Central memory CD4-positive, alpha-beta T cell (primary cell): Measurements from ENCODE around the gene CSN1S1.
A peak's percentile ranks its signal among the peaks of the same experiment; 100 is the strongest.
"Not testable (repeated sequence)": the region's sequence is repeated elsewhere in the genome, so short reads cannot be mapped to it uniquely, and the experiment has no call there.

Experiments
- DNase-seq: peaks from one replicate; pipeline ENCODE4 v3.0.0; 2022
- total RNA-seq, 3 experiments: gene quantifications; one replicate each; lab custom pipeline; 2026; lab: John Stamatoyannopoulos, UW

Gene CSN1S1, protein sequence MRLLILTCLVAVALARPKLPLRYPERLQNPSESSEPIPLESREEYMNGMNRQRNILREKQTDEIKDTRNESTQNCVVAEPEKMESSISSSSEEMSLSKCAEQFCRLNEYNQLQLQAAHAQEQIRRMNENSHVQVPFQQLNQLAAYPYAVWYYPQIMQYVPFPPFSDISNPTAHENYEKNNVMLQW
- total RNA-seq = 0 reads per million in 3 experiments

DNA sequence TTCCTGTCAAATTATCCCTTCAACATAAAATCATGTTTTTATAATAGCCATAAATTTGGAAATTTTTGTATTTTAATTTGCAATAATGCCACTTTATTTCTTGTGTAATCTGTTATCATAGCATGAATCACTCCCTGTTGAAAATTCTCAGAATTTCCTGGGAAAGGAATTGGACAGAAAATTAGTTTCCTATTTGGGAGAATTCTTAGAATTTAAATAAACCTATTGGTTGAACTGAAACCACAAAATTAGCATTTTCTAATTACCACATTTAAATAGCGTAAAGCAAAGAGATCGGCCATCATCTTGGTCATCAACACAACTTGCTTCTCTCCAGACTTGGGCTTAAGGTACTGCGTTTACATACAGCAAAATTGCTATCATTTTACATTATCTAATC lies at the start of gene CSN1S1:
Gene CSN1S1, plus strand, starts transcription at position 301 of the 400 bp plus-strand sequence. CDS start 1,488 bp downstream, outside the sequence.
- DNase-seq = no peak

DNA sequence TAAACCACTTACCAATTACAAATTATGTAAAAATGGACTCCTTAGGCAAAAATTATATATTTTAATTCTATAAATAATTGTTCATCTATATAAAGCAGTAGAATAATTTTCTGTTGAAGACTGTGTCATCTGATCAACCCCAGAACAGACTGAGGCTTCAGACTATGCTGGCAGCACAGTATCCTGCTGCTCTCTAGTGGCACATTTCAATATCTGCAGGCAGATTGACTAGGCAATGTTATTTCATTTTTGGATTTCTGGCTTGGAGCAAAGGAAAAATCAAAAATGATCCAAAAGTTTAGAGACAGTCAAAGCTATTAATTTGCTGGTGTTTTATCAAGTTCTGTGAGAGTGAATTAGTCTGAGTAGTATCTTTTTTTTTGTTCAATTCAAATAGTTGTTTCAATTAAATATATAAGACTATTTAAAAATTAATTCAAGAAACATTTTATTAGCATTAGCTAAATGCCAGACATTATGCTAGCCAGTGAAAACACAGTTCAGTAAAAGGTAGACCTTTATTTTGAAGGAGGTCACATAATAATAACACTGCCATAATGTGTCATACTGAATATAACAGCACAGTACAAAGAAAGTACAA lies 49.6 kb upstream of the CSN1S1 start:
- DNase-seq = peak; percentile 12

DNA sequence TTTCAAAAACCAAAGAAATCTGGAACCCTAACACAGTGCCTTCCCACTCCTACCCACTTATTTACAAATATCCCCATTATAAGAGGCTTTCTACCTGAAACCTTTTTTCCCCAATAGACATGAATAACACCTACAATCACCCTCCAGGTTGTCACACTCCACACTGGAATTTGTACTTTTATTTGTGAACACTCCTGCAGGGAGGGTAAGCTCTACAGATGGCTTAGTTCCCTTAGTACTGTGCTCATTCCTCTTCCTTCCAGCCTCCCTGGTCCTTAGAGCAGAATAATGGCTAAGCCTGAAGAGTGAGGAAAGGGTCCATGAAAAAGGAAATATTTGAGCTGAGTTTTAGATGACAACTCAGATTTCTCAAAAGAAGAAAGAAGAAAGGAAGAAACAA lies 48.7 kb upstream of the CSN1S1 start:
- no peak for DNase-seq

DNA sequence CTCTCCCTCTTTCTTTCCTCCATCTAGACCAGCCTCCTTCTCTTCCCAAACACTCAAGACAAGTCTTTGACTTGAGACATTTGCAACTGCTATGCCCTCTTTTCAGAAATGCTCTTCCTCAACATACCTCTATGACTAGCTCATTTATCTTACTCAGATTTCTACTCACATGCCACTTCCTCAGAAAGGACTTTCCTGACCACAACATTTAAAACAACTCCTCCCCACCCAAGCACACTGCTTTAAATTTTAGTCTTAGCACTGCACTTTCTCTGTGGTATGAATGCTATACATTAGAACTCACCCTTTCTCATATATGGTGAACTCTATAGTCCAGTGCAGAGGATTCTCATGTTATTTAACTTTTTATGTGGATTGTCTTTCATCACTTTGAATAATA lies 42.5 kb upstream of the CSN1S1 start:
- no peak for DNase-seq

DNA sequence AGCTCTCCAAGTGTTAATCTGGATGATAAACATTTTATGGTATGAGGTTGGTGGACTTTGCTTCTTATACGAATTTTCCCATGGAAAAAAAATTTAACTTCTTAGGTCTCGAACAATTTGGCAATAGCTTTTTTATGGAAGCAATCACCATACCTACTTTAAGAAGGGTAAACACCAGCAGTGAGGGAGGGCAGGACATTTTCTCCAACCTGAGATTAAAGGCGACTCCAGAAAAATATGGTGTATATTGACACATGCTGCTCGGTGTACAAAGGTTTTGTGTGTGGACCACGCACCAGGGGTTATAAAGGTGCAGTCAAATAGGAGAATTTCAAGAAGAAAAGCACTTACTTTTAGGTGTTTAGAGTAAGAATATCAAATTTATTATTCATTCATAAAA lies 36.7 kb upstream of the CSN1S1 start:
- DNase-seq = no peak

DNA sequence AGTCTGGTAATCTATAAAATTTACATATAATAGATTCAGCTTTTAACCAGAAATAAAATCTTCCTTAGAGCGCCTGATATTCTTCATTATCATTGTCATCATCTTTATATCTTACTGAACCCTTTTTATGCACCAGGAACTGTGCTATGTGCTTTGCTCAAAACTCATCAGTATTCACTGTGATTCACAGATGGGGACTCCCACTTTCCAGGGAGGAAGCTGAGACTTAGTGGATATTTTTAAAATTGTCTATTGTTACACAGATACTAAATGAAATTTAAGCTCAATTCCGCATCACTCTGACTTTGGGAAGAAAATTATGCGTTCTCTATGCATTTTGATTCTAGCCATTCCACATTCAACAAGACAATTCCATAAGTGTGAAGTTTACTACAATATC lies 36.1 kb upstream of the CSN1S1 start:
- DNase-seq = no peak

DNA sequence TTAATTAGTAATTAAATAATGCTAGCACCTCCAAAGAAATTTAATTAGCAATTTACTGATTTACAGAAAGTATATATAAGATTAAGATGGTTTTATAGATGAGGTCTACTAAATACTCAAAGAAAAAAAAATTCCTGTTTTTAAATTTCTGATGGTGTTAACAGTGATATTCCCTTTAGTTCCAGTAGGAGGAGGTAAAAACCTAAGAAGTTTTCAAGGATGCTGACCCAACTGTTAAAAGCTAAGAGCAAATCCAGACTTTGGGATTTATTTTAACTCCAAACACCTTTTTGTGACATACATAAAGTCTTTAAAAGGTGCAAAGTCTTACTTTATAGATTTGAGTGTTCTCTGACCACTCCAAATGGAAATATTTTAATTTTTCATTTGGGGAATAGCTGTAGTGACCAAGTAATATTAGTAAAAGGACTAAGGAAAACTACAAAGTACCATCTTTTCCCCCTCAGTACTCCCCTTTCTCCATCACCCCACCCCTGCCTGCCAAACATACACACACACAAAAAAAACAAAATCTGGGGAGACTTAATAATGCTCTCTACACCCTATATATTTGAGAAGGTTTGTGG lies 34.2 kb upstream of the CSN1S1 start:
- no peak for DNase-seq

DNA sequence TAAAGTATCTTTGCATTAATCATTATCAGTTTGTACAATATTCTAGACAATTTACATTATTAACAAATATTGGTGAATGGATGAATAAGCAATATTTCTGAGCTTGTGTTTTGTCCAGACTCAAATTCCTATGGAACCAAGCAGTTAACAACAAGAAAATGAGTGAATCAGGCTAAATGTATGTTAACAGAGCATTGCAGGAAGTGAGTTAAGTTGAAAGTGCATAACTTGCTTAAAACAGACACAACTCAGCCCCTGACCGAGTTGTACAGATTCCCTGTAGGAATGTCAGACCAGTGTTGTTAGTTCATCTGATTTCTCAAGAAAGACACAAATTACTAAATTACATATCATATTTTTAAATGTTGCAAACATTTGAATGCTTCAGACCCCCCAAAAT lies 23.7 kb upstream of the CSN1S1 start:
- no peak for DNase-seq

DNA sequence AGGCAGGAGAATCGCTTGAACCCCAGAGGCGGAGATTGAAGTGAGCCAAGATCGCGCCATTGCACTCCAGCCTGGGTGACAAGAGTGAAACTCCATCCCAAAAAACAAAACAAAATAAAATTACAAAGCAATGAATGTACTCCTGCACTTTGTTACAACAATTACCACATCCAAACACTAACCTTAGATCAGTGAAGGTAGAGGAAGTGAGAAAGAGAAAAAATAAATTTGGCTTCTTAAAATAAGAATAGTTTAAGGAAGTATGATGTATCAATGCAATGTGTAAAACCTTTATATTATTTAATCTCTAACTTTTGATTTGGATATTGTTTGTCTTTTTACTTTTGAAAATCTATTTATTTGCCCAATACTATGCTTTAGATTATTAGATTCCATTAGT lies 21.7 kb upstream of the CSN1S1 start:
- no peak for DNase-seq

DNA sequence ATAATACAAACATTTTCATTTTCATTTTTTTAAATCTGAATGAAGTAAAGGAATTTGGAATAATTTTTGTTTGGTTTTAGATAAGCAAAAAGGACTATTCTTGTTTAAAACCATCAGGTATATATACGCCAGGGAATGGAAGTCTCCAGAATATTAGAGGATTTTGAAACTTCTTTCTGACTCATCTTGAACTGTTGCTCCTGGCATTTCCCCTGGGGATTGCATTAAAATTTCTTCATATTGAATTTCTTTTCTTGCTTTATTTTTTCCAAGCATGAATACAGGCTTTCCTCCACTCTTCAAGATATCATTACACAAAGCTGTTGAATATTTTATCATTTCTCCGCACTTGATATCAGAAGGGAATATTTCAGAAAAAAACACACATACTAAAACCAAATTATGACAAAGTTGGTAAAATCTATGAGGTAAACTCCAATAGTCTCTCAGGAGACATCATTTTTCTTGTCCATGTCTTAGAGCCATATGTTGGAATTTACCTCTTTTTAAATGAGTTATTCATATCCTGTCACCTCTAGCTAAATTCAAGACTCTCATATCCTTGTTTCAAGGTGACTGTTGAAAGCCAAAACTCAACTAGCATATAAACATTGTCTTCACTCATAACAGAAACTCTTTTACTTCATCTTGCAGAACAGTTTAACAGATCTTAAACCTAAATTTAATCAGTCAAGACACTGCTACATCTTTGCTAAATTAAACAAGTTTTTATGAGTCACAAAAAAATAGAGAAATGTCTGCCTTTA lies 20.7 kb upstream of the CSN1S1 start:
- DNase-seq = no peak

DNA sequence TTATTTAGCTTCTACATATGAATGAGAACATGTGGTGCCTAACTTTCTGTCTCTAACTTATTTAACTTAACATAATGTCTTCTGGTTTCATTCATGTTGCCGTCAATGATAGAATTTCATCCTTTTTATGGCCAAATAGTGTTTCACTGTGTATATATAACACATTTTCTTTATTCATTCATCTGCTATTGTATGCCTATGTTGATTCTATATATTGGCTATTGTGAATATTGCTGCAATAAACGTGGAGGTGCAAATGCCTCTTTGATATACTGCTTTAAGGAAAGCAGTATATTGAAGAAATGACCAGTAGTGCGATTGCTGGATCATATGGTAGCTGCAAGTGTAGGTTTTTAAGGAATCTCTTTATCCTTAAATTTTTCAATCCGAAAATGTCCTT lies 10.0 kb upstream of the CSN1S1 start:
- DNase-seq = no peak

DNA sequence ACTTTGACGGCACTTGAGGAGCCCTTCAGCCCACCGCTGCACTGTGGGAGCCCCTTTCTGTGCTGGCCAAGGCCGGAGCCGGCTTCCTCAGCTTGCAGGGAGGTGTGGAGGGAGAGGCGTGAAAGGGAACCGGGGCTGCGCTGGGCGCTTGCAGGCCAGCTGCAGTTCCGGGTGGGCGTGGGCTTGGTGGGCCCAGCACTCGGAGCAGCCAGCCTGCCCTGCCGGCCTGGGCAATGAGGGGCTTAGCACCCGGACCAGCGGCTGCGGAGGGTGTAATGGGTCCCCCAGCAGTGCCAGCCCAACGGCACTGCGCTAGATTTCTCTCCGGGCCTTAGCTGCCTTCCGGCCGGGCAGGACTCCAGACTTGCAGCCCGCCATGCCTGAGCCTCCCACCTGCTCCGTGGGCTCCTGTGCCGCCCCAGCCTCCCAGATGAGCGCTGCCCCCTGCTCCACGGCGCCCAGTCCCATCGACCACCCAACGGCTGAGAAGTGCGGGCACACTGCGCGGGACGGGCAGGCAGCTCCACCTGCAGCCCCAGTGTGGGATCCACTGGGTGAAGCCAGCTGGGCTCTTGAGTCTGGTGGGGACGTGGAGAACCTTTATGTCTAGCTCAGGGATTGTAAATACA lies 7.0 kb upstream of the CSN1S1 start:
- DNase-seq = not testable (repeated sequence)

DNA sequence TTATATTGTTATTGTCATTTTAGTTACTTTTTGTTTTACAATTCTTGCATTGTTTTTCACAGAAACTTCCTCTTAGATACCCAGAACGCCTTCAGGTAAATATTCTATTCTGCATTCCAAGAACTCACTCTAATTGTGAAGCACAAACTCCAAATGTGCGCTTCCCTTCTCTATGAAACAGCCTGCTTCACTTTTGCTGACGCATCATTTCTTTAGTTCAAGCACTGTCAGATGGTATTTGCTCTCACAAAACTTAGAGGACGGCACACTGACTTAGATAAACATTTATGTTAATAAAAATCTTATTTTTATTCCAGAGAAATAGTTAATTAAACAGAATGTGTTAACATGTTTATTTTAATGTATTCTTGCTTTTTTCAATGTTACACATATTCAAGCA lies 3.3 kb downstream of the CSN1S1 start:
- DNase-seq = no peak

DNA sequence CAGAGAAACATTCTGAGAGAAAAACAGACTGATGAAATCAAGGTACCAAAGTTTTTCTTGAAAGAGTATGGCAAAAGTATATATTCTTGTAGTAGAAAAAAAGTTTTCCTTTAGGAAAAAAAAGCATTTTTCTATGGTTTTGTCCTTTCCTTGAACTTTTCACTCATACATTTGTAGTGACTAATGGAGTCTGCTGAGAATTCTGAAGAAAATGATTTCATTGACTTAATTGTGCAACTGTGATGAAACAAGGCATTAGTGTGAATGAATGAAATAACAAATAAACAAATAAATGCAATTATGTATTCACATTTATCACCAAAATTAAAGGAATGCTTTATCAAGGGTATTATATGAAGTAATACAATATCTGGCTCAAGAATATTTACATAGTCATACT lies 5.7 kb downstream of the CSN1S1 start:
- DNase-seq = no peak

DNA sequence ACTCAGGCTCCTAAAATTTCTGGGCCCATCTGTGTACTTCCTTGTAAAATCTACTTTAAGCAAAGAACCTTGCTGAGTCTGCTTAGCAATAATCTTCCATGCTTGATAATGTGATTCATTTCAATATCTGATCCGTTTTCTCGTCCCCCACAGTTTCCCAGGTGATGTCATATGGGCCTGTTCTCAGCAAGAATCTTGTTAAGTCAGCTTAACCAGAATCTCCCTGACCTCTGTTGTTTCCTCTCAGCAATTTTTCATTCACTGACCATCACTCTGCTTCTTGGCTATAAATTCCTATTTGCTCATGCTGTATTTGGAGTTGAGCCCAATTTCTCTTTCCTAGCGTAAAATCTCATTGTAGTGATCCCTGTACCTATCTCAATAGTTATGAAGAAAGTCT lies 20.7 kb downstream of the CSN1S1 start:
- DNase-seq = no peak

DNA sequence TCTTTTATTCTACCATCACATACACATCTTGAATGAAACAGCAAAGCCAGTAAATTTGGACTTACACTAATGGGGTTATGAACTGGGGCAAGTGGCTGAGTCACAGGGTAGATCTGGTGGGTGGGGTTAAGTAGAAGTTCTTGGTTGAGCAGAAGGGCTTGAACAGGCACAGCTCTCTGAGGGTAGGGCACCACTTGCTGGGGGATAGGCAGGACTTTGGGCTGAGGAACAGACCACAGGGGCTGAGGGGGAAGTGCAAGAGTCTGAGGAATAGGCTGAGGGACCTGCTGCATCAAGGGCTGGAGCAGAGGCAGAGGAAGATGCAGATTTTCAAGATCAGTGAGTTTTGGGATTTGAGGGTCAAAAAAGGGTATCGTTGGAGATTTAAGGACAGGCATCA lies 26.3 kb downstream of the CSN1S1 start:
- no peak for DNase-seq

DNA sequence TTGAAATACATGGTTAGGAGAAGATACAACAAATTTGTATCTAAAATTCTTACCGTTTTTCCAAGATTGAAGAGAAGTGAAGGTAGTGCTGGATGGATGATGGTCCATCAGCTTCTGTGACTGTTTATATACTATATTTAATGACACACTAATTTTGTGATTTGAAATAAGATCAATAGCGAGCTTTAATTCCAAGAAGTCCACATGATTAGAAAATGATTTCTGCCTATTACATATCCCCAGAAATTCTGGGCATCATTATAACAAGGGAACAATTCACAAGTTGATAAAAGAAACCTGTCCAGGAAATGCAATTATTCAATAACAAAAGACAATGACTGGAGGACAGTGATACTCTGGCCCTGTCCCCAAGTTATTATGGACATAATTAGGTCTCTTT lies 34.8 kb downstream of the CSN1S1 start, which contains the start of gene CSN2:
Gene CSN2, minus strand, starts transcription at position 101 of the 400 bp plus-strand sequence. CDS start 4,733 bp downstream, outside the sequence.
- DNase-seq = no peak

DNA sequence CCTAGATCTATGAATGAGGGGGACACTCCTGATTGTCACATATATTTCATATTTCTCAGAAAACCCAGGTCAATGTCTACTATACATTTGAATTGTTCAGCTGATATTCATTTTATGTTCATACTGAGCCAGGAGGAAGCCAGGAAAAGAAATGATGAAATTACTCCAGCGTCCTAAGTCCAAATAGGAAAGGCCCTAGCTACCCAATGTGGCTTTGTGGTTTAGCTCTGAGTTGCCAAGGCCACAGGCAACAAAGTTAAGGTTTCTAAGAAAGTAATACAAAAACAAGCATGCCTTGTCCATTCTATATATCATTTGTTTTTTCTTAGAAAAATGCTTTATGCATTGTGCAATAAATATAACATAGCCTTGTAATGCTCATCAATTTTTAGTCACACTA lies 39.2 kb downstream of the CSN1S1 start:
- DNase-seq = no peak

DNA sequence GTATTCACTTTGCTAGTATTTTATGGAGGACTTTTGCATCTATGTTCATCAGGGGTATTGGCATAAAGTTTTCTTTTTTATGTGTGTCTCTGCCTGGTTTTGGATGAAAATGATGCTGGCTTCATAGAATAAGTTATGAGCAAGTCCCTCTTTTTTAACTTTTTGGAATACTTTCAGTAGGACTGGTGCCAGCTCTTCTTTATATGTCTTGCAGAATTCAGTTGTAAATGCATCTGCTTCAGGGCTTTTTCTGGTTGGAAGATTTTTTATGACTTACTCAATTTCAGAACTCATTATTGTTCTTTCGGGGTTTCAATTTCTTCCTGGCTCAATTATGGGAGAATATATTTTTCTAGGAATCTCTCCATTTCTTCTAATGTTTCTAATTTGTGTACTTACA lies 43.8 kb downstream of the CSN1S1 start:
- DNase-seq = no peak

DNA sequence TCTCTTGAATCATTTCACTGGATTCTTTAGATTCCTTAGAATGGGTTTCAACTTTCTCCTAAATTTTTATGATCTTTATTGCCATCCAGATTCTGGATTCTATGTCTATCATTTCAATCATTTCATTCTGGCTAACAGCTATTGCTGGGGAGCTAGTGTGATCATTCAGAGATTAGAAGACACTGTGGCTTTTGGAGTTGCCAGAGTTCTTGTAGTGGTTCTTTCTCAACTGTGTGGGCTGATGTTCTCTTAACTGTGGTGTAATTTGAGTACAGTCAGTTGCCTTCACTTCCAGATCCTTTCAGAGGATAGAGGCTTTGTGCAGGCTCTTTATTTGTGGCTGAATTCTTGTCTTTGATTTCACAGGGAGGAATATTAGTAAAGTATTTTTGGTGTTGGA lies 46.7 kb downstream of the CSN1S1 start:
- no peak for DNase-seq

DNA sequence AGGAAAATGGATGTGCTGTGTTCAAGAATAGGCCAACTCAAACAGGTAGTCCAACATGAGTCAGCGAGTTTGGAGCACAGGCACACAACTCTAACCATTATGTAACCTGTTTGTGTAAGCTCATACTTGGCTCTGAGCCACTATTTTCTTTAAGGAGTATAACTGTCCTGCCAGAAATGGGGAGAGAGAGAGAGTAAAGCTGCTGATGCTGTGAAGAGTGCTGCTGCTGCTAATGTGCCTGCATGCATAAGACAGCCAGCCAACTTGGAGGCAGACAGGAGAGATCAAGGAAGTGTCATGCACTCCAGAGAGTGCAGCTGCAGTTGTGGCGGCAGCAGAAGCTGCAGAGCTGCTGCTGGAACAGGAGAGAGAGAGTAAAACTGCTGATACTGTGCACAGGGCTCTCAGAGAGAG lies 53.2 kb downstream of the CSN1S1 start:
- DNase-seq = no peak

DNA sequence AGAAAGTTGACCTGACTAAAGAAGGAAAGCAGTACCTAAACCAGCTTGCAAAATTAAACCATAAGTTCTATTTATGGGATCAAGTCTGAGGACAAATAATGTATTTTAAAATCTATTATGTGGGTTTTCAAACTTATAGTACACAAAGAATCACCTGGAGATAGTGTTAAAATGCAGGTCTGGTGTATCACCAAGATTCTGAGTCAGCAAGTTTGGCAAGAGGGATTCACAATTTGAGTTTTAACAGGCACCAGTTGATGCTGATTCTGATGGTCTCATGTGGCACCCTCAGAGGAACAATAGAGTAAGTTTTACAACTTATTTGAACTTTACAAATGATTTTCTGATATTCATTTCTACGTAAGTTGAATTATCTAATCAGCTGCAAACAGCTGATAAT lies 55.8 kb downstream of the CSN1S1 start:
- no peak for DNase-seq

DNA sequence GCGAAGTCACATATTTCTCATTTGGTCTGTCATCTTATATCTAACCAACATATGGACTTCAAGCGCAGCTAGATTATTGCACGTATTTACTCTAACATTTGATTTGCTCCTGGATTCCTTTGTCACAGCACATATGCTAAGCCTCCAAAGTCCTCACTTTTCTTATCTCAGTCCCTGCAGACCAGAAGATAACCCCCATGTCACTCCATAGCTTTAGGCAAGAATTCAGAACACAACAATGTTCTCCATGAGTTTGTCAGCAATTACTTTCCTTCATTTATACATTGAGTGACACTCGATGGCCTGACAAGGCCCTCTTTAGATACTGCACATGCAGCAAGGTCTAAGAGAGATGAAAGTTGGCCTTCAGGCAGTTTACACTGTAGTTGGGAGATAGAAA lies 60.1 kb downstream of the CSN1S1 start:
- DNase-seq = no peak
